Natural killer cell (primary cell): ENCODE measurements around the gene SDHAF2. TPM values are rescaled to one million over a fixed set of nuclear protein-coding genes. Genes with fewer than 3 reads are reported as not detected.

Experiments used
- ATAC-seq, 3 donors: fragments of 150-1000 bp in 2 of 3; fragments of 200-7000 bp in 1 of 3; cut with Tn5 transposase; 1 replicate in 1 of 3; 2 replicates in 2 of 3; pipeline ENCODE4 v1.10.0; 2021; ENCODE audit warnings: mild to moderate bottlenecking in 2 of 3, moderate library complexity in 2 of 3
- DNase-seq, 2 donors: peaks; one replicate each; pipeline versions ENCODE4 v3.0.0 to v3.0.0-alpha.2; 2013 to 2021; ENCODE audit warnings: mixed read lengths in 1 of 2
- H3K27ac ChIP-seq: one replicate; pipeline ENCODE4 v1.5.1; 2013; ENCODE audit warnings: mild to moderate bottlenecking, low read length
- H3K27me3 ChIP-seq: one replicate; pipeline ENCODE4 v1.6.1; 2013; ENCODE audit warnings: low read length; ENCODE audit not compliant: control insufficient read depth, insufficient read depth
- H3K36me3 ChIP-seq: one replicate; pipeline ENCODE4 v1.6.1; 2013; ENCODE audit warnings: low read length; ENCODE audit not compliant: control insufficient read depth, insufficient read depth
- H3K4me1 ChIP-seq: one replicate; pipeline ENCODE4 v1.6.1; 2013; ENCODE audit warnings: low read length; ENCODE audit not compliant: control insufficient read depth, insufficient read depth
- H3K4me3 ChIP-seq: one replicate; pipeline ENCODE4 v1.5.1; 2013; ENCODE audit warnings: low read length
- H3K9me3 ChIP-seq: one replicate; pipeline ENCODE4 v1.6.1; 2013; ENCODE audit warnings: low read length; ENCODE audit not compliant: control insufficient read depth, insufficient read depth
- H3K27ac Mint-ChIP-seq, 2 donors: one replicate each; pipeline ENCODE4 v1.8.0; 2022; ENCODE audit warnings: mild to moderate bottlenecking in 2 of 2, mixed read lengths in 2 of 2, moderate library complexity in 1 of 2
- H3K27me3 Mint-ChIP-seq, 2 donors: one replicate each; pipeline ENCODE4 v1.8.0; 2022; ENCODE audit warnings: low read depth in 2 of 2, mixed read lengths in 2 of 2
- H3K36me3 Mint-ChIP-seq: one replicate; pipeline ENCODE4 v1.8.0; 2022; ENCODE audit warnings: mixed read lengths
- H3K4me1 Mint-ChIP-seq, 2 donors: one replicate each; pipeline ENCODE4 v1.8.0; 2022; ENCODE audit warnings: mixed read lengths in 2 of 2
- H3K4me3 Mint-ChIP-seq: one replicate; pipeline ENCODE4 v1.8.0; 2022; ENCODE audit warnings: mild to moderate bottlenecking, moderate library complexity, mixed read lengths
- H3K9me3 Mint-ChIP-seq, 2 donors: one replicate each; pipeline ENCODE4 v1.8.0; 2022; ENCODE audit warnings: mixed read lengths in 2 of 2
- WGBS: methylation state at CpG from one replicate; pipeline ENCODE4 v1.1.7; 2013; ENCODE audit warnings: missing lambda C conversion rate; ENCODE audit not compliant: insufficient coverage; 5-methylcytosine and 5-hydroxymethylcytosine counted together
- intact Hi-C: fragments of 100-400 bp; cut with micrococcal nuclease; formaldehyde crosslinking; loops from one replicate; pipeline ENCODE4 v1.14.2; 2022
- total RNA-seq, 4 donors: library from RNA; stranded (reverse); fragments of 120-200 nt in 1 of 4; gene quantifications; one replicate each; pipeline versions ENCODE4 v1.2.3 to v1.2.4, GENCODE V29; 2013 to 2022
- TF ChIP-seq, protein P1 (sequence below): fragments of 200-600 bp; IDR thresholded peaks from one replicate; pipeline ENCODE4 v1.8.0; 2022; ENCODE audit warnings: antibody characterized with exemption

Gene SDHAF2
- total RNA-seq, 3 donors from 2014 or later (not counting 1 experiment from before 2014, with no cell fraction given): 40.2 to 50.4 (median 40.8) TPM

- Mint-ChIP-seq H3K4me3 (no peak overlapping the region), H3K9me3 (no peaks in the 10 kb centered on the region), H3K36me3 (peaks cover 27% of the 10 kb centered on the region), H3K4me1 (peaks cover 24 to 28% of the 10 kb centered on the region in 2 donors), H3K27me3 (no peaks in the 10 kb centered on the region), H3K27ac (peak overlapping the region in 1 of 2 donors; percentile 50)
- DNase-seq (no peak), ATAC-seq (no peak)
- H3K27ac ChIP-seq: no peak overlapping the region
- 97% methylated on average over 3 of the region's 3 CpGs for WGBS
- no peak overlapping the region for H3K4me3 ChIP-seq
- TF ChIP-seq, protein P1, sequence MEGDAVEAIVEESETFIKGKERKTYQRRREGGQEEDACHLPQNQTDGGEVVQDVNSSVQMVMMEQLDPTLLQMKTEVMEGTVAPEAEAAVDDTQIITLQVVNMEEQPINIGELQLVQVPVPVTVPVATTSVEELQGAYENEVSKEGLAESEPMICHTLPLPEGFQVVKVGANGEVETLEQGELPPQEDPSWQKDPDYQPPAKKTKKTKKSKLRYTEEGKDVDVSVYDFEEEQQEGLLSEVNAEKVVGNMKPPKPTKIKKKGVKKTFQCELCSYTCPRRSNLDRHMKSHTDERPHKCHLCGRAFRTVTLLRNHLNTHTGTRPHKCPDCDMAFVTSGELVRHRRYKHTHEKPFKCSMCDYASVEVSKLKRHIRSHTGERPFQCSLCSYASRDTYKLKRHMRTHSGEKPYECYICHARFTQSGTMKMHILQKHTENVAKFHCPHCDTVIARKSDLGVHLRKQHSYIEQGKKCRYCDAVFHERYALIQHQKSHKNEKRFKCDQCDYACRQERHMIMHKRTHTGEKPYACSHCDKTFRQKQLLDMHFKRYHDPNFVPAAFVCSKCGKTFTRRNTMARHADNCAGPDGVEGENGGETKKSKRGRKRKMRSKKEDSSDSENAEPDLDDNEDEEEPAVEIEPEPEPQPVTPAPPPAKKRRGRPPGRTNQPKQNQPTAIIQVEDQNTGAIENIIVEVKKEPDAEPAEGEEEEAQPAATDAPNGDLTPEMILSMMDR: no peak
- peaks cover 92% of the 10 kb centered on the region for H3K36me3 ChIP-seq
- no peaks in the 10 kb centered on the region for H3K9me3 ChIP-seq
- no peaks in the 10 kb centered on the region for H3K4me1 ChIP-seq
- no peaks in the 10 kb centered on the region for H3K27me3 ChIP-seq
- intact Hi-C loops: no loop called here
Observed at GRCh38 chr11:61413496-61413895, 16.4 kb upstream of the SDHAF2 start.

- Histone ChIP-seq H3K27me3 (no peaks in the 10 kb centered on the region), H3K36me3 (peaks cover 95% of the 10 kb centered on the region), H3K4me3 (no peak overlapping the region), H3K27ac (no peak overlapping the region), H3K9me3 (no peaks in the 10 kb centered on the region), H3K4me1 (no peaks in the 10 kb centered on the region)
- Mint-ChIP-seq H3K27me3 (no peaks in the 10 kb centered on the region), H3K4me3 (no peak overlapping the region), H3K4me1 (peaks cover 24 to 28% of the 10 kb centered on the region in 2 donors), H3K9me3 (no peaks in the 10 kb centered on the region), H3K27ac (peak overlapping the region; percentile 13 to 62), H3K36me3 (peaks cover 30% of the 10 kb centered on the region)
- TF ChIP-seq, protein P1: no peak
- intact Hi-C loops: no loop called here
- ATAC-seq (no peak), DNase-seq (no peak)
- 62% methylated on average over 2 of the region's 2 CpGs for WGBS
Observed at GRCh38 chr11:61414547-61414946, 15.4 kb upstream of the SDHAF2 start.

DNA sequence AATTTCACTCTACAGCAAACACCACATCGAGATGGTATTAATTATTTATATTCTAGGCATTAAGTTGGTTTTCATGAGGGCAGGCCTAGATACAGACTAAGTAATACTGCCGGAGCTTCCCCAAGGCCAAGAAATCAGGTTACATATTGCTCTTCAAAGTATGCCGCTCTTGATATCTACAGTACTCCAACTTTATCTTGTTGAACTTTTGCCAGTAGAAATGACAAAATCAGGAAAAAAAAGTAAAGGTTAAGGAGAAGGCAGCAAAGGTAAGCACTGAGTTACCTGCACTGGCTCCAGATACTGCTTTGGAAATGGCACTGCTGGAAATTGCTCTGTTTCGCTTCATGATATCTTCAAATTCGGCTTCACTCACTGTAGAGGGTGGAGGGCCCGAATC, 14.5 kb upstream of the SDHAF2 start:
- Mint-ChIP-seq H3K4me3 (no peak overlapping the region), H3K4me1 (peaks cover 31 to 35% of the 10 kb centered on the region in 2 donors), H3K9me3 (no peaks in the 10 kb centered on the region), H3K27me3 (no peaks in the 10 kb centered on the region), H3K36me3 (peaks cover 38% of the 10 kb centered on the region), H3K27ac (peak overlapping the region in 1 of 2 donors; percentile 62)
- TF ChIP-seq, protein P1: no peak
- no peak for DNase-seq
- ATAC-seq: no peak
- WGBS: 98% methylated on average over 5 of the region's 6 CpGs
- H3K36me3 ChIP-seq: peaks cover 95% of the 10 kb centered on the region
- H3K4me3 ChIP-seq: no peak overlapping the region
- H3K27me3 ChIP-seq: no peaks in the 10 kb centered on the region
- H3K4me1 ChIP-seq: no peaks in the 10 kb centered on the region
- H3K9me3 ChIP-seq: no peaks in the 10 kb centered on the region
- intact Hi-C loops: no loop called here
- H3K27ac ChIP-seq: no peak overlapping the region

DNA sequence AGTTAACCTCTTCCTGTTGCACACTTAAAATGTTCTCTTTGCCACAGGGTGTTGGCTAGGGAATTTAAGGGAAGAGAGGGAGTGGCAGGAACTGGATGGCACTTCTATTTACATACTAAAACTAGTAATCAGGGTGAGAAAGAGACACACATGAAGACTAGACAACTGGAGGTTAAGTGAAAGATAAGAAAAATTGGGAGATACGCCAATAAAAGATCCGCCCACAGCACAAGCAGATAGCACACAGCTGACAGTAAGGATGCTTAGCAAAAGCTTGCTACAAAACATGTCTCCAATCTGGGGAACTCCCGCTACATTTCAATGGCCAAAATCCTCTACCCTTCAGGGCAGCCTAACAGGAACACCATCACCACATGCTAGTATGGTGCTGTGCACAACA, 13.0 kb upstream of the SDHAF2 start:
- intact Hi-C loops: no loop called here
- peaks cover 28% of the 10 kb centered on the region for H3K36me3 Mint-ChIP-seq
- H3K27me3 Mint-ChIP-seq: no peaks in the 10 kb centered on the region
- TF ChIP-seq, protein P1: no peak
- DNase-seq (no peak), ATAC-seq (no peak)
- H3K27ac Mint-ChIP-seq: peak overlapping the region; percentile 21 to 32
- H3K4me1 ChIP-seq: no peaks in the 10 kb centered on the region
- no peaks in the 10 kb centered on the region for H3K9me3 Mint-ChIP-seq
- 95% methylated on average over 3 of the region's 3 CpGs for WGBS
- H3K9me3 ChIP-seq: no peaks in the 10 kb centered on the region
- H3K27me3 ChIP-seq: no peaks in the 10 kb centered on the region
- peaks cover 95% of the 10 kb centered on the region for H3K36me3 ChIP-seq
- H3K4me1 Mint-ChIP-seq: peaks cover 39 to 43% of the 10 kb centered on the region in 2 donors
- H3K4me3 ChIP-seq: no peak overlapping the region
- H3K27ac ChIP-seq: no peak overlapping the region
- no peak overlapping the region for H3K4me3 Mint-ChIP-seq
